ENCODE results near the gene C19orf47.
"Not testable (repeated sequence)": the region's sequence is repeated elsewhere in the genome, so short reads cannot be mapped to it uniquely, and the experiment has no call there.

C19orf47 gene

GRCh38 chr19:40344422-40344821 is 3.8 kb downstream of the C19orf47 start:
- no peak for DNase-seq

- DNase-seq: no peak
Observed at GRCh38 chr19:40342644-40343311, 5.4 kb downstream of the C19orf47 start.

DNA sequence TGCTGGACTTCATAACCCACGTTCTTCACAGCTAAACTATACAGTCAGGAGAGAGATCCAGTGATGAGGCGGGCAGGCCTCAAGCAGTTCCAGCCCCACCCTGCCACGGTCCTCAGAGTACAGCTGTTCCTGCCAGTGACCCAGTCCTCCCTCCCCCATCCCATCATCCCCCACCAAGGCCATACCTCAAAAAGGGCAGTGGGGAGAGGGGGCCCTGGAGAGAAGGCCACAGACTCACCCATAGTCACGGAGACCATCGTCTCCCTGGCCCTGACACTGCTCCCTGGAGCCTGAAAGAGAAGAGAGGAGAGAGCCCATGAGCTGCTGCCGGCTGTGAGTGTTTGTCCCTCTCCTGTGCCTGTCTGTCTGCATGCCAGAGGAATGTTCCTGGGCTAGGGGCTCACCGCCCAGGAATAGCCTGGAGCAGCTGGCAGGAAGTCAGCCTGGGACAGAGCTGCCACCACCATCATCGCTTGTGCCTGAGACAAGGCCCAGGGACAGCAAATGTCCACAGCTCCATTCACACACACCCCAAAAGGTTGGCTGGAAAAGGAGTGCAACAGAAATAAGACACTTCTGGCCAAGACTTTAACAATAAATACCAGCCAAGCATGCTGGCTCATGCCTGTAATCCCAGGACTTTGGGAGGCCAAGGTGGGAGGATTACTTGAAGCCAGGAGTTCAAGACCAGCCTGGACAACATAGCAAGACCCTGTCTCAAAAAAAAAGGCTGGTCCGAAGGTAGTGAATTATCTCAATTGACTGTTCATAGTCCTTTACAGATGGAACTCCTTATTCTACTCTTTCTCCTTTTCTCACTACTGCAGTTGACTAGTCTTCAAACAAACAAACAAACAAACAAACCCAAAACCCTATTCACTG is 6.4 kb downstream of the C19orf47 start:
- DNase-seq: no peak

- DNase-seq: no peak
Observed at GRCh38 chr19:40339018-40339728, 9.0 kb downstream of the C19orf47 start.

- no peak for DNase-seq
Observed at GRCh38 chr19:40337594-40337993, 10.6 kb downstream of the C19orf47 start.

GRCh38 chr19:40337107-40337506 is 11.1 kb downstream of the C19orf47 start:
- DNase-seq: no peak

DNA sequence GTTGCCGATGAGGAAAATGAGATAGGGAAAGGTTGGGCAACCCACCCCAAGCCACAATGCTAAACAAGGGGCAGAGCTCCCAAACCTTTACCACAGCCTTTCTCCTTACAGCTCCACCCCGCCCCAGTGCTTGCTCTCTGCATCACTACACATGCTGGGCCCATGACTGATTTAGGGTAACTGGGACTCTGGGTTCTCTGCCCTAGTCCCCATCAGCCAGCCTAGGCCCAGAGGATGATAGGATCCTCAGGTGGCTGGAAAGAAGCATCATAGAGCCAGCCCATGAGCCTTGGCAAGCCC is 11.6 kb downstream of the C19orf47 start:
- DNase-seq: no peak

DNA sequence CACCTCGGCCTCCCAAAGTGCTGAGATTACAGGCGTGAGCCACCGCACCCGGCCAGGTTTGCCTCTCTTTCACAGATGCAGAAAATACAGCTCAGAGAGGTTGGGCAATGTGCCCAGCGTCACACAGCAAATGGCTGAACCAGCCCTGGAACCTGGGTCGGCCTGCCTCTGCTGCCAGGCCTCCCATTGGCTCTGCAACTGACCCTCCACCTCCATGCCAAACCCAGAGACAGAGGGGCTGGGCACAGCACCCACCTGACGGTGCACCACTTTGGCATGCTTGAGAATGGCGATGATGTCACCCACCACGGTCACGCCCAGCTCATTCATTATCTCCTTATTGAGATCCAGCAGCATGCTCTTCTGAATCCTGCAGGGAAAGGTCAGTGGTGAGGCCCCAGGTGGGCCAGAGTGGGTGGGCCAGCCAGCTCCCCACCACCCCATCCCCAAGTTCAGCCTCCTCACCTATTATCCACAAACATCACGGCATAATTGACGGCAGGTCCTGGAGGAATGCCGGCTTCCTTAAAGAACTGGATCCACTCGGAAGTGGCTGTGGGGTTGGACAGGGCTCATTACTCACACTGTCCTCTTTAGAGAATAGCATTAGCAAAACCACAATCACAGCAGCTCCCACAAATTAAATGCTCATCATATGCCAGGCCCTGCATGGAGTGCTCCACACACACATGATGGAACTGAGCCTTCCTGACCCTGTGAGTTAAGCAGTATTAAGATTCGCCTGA is 12.2 kb downstream of the C19orf47 start:
- DNase-seq: no peak

DNA sequence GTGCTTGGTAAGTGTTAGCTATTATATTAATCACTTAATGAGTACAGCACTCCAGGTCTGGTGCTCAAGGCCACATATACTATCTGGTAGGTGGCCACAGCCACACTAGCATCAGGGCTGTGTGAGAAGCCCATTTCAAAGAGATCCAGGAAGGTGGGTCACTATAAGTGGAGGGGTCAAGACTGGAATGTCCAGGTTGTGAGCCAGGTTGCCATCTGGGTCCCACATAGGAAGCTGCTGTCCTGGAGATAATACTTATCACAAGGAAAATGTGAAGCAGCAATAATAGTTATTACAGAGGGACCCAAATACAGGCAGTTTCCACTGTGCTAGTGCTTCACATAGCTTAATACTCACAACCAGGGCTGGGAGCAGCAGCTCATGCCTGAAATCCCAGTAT is 13.1 kb downstream of the C19orf47 start:
- no peak for DNase-seq

DNA sequence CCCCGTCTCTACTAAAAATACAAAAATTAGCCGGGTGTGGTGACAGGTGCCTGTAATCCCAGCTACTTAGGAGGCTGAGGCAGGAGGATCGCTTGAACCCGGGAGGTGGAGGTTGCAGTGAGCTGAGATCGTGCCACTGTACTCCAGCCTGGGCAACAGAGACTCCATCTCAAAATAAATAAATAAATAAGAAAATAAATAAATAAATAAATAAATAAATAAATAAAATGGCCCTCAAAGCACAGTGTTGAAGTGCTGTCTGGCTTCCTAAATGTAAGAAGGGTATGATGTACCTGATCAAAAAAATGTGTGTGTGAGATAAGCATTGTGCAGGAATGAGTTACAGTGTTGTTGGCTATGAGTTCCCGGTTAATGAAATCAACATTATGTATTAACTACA is 15.1 kb downstream of the C19orf47 start:
- not testable (repeated sequence) for DNase-seq

DNA sequence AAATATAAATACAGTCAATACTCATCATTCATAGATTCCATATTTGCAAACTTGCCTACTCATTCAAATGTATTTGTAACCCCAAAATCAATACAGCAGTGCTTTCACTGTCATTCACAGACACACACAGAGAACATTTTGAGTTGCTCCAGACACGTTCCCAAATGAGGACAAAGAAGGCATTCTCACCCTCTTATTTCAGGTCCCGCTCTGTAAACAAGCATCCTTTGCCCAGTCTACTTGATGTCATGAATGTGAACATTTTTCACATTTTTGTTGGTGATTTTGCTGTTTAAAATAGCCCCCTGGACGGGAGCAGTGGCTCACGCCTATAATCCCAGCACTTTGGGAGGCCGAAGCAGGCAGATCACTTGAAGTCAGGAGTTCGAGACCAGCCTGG is 15.5 kb downstream of the C19orf47 start:
- DNase-seq: no peak

DNA sequence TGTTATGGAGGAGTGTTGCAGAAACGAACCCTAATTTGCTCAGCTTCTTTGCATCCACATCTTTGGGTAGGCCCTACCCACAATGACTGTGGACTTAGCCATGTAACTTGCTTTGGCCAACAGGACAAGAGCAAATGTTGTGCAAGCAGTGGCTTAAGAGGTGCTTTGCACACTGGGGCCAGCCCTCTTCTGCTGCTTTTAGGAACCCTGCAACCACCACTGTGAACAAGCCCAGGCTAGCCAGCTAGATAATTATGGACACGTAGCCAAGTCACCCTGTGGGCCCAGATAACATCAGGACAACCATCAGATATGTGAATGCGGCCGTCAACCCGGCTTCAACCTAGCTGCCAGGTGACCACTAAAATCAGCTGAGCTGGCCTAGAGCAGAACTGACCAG is 17.1 kb downstream of the C19orf47 start:
- DNase-seq: no peak

GRCh38 chr19:40326201-40326600 is 22.0 kb downstream of the C19orf47 start:
- no peak for DNase-seq

DNA sequence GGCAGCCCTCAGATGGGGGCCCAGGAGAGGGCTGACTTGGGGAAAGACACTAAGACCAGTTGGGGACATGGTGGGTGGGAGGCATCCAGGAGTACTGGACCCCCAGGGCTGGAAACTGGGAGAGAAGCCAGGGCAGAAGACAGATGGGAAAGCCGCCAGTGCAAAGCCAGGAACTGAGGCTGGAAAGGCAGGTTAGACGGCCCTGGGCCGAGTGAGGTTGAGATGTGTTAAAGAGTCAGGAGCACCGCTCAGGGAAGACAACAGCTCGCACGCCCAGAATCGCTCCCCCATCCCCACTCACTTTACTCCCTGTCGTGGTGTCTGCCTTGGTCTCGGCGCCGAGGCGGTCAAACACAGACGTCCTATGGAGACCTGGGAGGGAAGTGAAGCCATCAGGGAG is 24.5 kb downstream of the C19orf47 start:
- DNase-seq: no peak

- no peak for DNase-seq
Observed at GRCh38 chr19:40322951-40323615, 25.1 kb downstream of the C19orf47 start.

DNA sequence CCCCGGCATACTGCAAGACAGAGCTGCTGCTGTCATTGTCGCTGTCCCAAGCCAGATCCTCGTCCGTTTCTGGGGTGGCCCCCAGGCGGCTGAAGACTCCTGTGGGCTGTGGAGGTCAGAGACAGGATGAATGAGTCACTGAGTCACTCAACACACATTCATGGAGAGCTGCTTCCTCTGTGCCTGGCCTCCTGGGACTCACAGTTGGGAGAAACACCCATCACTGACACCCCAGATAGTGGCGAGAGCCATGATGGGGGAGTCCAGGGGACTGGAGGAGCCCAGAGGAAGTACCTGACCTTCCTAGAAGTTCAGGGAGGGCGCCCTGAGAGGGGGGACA is 26.0 kb downstream of the C19orf47 start:
- DNase-seq: no peak

- no peak for DNase-seq
Observed at GRCh38 chr19:40321566-40322270, 26.5 kb downstream of the C19orf47 start.

DNA sequence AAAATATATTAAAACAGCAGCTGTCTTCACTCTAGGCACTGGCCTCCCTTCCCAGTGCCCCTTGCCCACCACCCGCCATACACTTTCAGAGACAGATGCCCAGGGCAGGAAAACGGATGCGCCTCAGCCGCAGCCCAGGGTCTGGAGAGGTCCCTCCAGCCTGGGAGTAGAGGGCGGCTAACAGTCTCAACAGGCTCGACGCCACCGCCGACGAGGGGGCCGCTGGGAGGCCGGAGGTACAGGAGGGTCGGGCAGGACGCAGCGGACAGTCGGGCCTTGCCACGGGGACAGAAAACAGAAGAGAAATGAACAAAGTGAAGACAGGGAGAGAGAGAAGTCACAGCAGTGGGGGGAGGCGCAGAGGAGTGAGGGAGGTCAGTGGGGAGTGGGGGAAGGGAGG is 27.1 kb downstream of the C19orf47 start:
- no peak for DNase-seq

- DNase-seq: no peak
Observed at GRCh38 chr19:40320558-40320935, 27.6 kb downstream of the C19orf47 start.

DNA sequence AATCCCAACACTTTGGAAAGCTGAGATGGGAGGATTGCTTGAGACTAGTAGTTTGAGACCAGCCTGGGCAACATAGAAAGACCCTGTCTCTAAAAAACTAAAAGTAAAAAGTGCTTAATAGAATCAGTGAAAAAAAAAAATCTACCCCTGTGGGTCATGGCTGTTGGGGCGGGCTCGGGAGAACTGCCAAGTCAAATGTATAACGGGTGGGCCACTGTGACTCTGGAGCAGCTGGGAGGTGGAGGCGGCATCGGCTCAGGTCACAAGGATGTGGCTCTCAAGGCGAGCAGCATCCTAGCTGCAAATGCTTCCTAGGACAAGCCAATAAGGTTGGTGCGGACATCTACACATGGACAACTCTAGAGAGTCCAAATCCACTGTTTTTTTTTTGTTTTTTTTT is 30.9 kb downstream of the C19orf47 start:
- DNase-seq: no peak

- no peak for DNase-seq
Observed at GRCh38 chr19:40315812-40316470, 32.3 kb downstream of the C19orf47 start.

- DNase-seq: no peak
Observed at GRCh38 chr19:40314656-40315055, 33.5 kb downstream of the C19orf47 start.

Measured in activated CD8-positive, alpha-beta memory T cell treated with anti-CD3 and anti-CD28 coated beads for 24 hours (primary cell).